Uterus (tissue), 4 donors: ENCODE measurements around the gene KRT72. TPM values are rescaled to one million over a fixed set of nuclear protein-coding genes. Genes with fewer than 3 reads are reported as not detected.

ENCODE experiments used
- DNase-seq, 2 donors: peaks; one replicate each; pipeline ENCODE4 v3.0.0-alpha.2; 2019 to 2020
- H3K27ac ChIP-seq, 2 donors: fragments of 200-600 bp; sonication (generic); 1 replicate in 1 of 2; 2 replicates in 1 of 2; pipeline ENCODE4 v1.5.1; 2016 to 2018
- H3K27me3 ChIP-seq, 2 donors: fragments of 200-600 bp; sonication (generic); one replicate each; pipeline ENCODE4 v1.5.1; 2018 to 2019; ENCODE audit warnings: control low read depth in 1 of 2
- H3K36me3 ChIP-seq, 2 donors: fragments of 200-600 bp; sonication (generic); one replicate each; pipeline ENCODE4 v1.5.1; 2019; ENCODE audit warnings: control low read depth in 1 of 2
- H3K4me1 ChIP-seq, 2 donors: fragments of 200-600 bp; sonication (generic); one replicate each; pipeline ENCODE4 v1.5.1; 2018 to 2019; ENCODE audit warnings: control low read depth in 1 of 2
- H3K4me3 ChIP-seq, 2 donors: fragments of 200-600 bp; sonication (generic); 1 replicate in 1 of 2; 2 replicates in 1 of 2; pipeline ENCODE4 v1.5.1; 2018 to 2019; ENCODE audit warnings: mild to moderate bottlenecking in 1 of 2
- H3K9me3 ChIP-seq, 2 donors: fragments of 200-600 bp; sonication (generic); one replicate each; pipeline ENCODE4 v1.5.1; 2019; ENCODE audit warnings: control low read depth in 1 of 2
- POLR2A ChIP-seq, 2 donors: fragments of 450-650 bp; IDR thresholded peaks; one replicate each; pipeline ENCODE4 v1.6.1; 2016; ENCODE audit warnings: antibody characterized with exemption in 2 of 2, mild to moderate bottlenecking in 1 of 2, moderate library complexity in 1 of 2
- intact Hi-C: fragments of 100-400 bp; cut with DNase I; formaldehyde crosslinking; loops from one replicate; pipeline ENCODE4 v1.15.1; 2023; ENCODE audit warnings: low total_unique reads
- total RNA-seq, 4 donors: library from RNA; depleted of rRNA in 3 of 4; stranded (reverse); fragments of >200 nt in 3 of 4; gene quantifications; one replicate each; pipeline versions ENCODE4 v1.1.0 to v1.2.4, GENCODE V29; 2014 to 2023
- TF ChIP-seq, protein P1 (sequence below), 4 experiments: fragments of 200-600 bp in 2 of 4; fragments of 450-650 bp in 2 of 4; sonication (generic) in 2 of 4; IDR thresholded peaks; one replicate each; pipeline ENCODE4 v1.5.1; 2016 to 2019; ENCODE audit warnings: antibody characterized with exemption in 4 of 4, mild to moderate bottlenecking in 2 of 4, moderate library complexity in 1 of 4
- donor health status: DM: yes; HTN: yes; CAD: no.

The KRT72 gene
- total RNA-seq, 4 donors from 2014 or later = 0.51 TPM; not detected in 3

DNA sequence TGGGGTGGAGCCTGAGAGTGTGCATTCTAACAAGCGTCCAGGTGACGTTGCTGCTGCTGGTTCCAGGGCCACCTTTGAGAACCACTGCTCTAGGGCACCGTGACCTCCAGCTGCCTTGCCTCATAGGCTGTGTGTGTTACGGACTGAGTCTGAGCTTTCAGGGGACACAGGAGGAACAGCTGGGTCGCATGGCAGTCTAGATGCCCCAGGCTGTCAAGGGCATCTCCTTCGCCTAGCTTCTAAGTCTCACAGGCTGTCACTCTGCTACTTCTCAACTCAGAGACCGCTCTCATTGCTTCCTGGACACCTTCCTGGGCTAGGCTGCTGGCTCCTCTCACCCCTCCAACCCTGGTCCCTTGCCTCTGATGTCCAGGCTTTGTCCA, 16.1 kb upstream of the KRT72 start:
- DNase-seq = no peak
- H3K4me1 ChIP-seq = no peaks in the 10 kb centered on the region
- no peak overlapping the region for H3K4me3 ChIP-seq
- no peaks in the 10 kb centered on the region for H3K27me3 ChIP-seq
- H3K36me3 ChIP-seq = no peaks in the 10 kb centered on the region
- TF ChIP-seq POLR2A (IDR thresholded peaks at IDR 0.05) = no peak
- TF ChIP-seq, protein P1, sequence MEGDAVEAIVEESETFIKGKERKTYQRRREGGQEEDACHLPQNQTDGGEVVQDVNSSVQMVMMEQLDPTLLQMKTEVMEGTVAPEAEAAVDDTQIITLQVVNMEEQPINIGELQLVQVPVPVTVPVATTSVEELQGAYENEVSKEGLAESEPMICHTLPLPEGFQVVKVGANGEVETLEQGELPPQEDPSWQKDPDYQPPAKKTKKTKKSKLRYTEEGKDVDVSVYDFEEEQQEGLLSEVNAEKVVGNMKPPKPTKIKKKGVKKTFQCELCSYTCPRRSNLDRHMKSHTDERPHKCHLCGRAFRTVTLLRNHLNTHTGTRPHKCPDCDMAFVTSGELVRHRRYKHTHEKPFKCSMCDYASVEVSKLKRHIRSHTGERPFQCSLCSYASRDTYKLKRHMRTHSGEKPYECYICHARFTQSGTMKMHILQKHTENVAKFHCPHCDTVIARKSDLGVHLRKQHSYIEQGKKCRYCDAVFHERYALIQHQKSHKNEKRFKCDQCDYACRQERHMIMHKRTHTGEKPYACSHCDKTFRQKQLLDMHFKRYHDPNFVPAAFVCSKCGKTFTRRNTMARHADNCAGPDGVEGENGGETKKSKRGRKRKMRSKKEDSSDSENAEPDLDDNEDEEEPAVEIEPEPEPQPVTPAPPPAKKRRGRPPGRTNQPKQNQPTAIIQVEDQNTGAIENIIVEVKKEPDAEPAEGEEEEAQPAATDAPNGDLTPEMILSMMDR (IDR thresholded peaks at IDR 0.05) = no peak
- intact Hi-C loops = no loop called here
- H3K9me3 ChIP-seq = no peaks in the 10 kb centered on the region
- H3K27ac ChIP-seq = no peak overlapping the region

DNA sequence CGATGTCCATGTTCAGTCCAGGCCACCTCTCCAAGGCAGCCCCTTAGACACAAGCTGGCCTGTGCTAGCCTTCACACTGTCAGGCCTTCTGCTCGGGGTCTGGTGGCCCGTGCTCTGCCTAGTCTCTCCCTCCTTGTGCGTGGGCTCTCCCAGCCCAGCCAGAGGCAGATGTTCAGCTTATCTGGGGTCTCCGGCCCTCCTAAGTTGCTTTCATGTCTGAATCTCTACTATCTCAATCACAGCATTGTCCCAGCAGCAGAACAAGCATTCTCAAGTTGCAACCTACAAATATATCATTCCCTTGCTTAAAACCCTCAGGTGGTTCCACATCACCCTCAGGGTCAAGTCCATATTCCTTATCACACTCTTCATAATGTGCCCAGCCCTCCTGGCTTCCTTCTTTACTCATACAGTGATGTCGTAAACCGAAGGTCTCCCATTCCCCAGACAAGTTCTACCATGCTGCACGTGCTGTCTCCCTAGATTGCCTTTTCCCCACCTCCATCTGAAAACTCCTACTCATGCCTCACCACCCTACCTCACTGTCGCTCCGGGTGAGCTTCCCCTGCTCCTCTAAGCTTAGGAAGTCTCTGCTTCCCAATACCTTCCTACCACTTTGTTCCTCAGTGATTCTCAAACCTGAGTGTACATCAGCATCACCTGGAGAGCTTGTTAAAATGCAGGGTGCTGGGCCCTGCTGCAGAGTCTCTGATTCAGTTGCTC, 15.6 kb upstream of the KRT72 start:
- Histone ChIP-seq H3K9me3 (no peaks in the 10 kb centered on the region), H3K4me1 (no peaks in the 10 kb centered on the region), H3K4me3 (no peak overlapping the region), H3K27me3 (no peaks in the 10 kb centered on the region), H3K36me3 (no peaks in the 10 kb centered on the region), H3K27ac (no peak overlapping the region)
- intact Hi-C loops = no loop called here
- no peak for DNase-seq
- TF ChIP-seq, protein P1 (IDR thresholded peaks at IDR 0.05) = no peak
- TF ChIP-seq POLR2A (IDR thresholded peaks at IDR 0.05) = no peak

DNA sequence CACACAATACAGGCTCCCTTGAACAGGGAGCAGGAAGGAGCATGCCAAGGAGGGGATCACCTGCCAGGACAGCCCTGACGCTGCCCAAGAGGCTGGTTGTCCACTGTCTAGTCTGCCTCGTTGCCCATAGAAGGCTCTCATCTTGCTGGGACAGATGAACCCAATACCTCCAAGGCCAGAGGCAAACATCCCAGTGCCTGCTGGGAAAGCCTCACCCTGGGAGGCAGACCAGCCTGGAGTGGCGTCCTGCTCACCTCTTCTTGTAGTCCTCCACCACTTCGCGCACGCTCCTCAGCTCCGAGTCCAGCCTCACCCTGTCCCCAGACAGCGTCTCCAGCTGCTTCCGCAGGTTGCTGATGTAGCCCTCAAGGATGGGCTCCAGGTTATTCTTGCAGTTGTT, 14.6 kb upstream of the KRT72 start:
- Histone ChIP-seq H3K36me3 (no peaks in the 10 kb centered on the region), H3K27ac (no peak overlapping the region), H3K9me3 (no peaks in the 10 kb centered on the region), H3K27me3 (no peaks in the 10 kb centered on the region), H3K4me1 (no peaks in the 10 kb centered on the region), H3K4me3 (no peak overlapping the region)
- intact Hi-C loops = no loop called here
- TF ChIP-seq, protein P1 (IDR thresholded peaks at IDR 0.05) = no peak
- no peak for TF ChIP-seq POLR2A (IDR thresholded peaks at IDR 0.05)
- no peak for DNase-seq

DNA sequence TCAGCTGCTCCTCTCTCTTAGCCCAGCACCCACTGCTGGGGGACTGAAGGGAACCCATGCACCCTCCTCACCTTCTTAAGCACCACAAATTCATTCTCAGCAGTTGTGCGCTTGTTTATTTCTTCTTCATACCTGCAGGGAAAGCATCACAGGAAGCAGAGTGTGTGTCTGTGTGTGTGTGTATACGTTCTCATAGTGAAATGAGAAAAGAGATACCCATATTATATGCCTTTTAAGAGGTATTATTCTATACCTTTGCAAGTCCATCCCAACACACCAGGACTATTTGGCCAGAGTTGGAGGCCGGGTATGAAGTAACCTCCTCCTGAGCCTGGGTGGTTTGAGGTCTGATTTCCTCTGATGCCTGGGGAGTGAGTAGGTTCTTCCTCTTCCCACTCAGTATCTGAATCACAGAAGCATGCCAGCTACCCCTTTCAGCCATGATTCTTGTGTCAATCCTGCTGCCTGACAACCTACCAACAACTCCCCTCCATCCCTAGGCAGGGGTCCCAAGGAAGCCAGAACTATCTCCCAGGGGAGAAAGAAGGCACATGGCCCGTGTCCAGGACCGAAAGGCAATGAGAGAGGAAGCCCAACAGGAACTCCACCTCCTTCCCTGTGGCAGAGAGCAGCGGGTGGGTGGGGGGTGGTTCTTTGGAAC, 14.1 kb upstream of the KRT72 start:
- Histone ChIP-seq H3K27me3 (no peaks in the 10 kb centered on the region), H3K9me3 (no peaks in the 10 kb centered on the region), H3K27ac (no peak overlapping the region), H3K4me1 (no peaks in the 10 kb centered on the region), H3K4me3 (no peak overlapping the region), H3K36me3 (no peaks in the 10 kb centered on the region)
- intact Hi-C loops = no loop called here
- TF ChIP-seq, protein P1 (IDR thresholded peaks at IDR 0.05) = no peak
- TF ChIP-seq POLR2A (IDR thresholded peaks at IDR 0.05) = no peak
- no peak for DNase-seq

DNA sequence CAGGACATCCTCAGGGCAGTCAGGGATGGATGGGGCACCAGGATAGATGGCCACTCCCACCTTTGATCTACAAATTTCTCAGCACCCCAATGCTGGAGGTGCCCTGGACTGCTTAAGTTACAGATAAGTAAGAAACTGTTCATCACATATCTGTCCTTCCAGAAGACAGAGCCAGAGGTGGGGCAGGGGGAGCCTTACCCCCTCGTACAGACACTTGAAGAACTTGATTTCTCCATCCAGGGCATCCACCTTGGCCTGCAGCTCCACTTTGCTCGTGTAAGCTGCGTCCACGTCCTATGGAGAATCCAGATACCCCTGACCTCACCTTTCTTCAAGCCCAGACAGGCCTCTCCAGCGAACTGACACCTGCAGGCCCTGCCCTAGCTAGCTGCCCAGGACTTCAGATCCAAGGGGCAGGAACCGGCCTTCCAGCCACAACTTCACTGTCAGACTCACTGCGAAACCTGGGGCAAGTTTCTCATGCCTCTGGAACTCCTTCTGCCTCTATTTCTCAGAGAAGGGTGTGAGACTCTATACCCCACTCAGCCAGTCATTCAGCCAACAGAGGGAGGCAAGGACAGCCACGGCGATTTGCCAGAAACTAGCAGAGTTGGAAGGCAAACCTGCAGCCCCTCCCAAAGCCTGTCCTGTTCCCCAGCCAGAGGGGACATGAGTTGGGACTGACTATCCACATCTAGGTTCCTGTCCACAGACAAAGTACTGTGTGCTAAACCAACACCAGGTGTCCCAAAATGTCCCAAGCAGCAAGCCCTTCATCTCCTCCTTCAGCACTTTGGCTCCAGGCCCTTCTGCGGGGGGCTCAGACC, 13.3 kb upstream of the KRT72 start:
- Histone ChIP-seq H3K27me3 (no peaks in the 10 kb centered on the region), H3K36me3 (no peaks in the 10 kb centered on the region), H3K4me1 (no peaks in the 10 kb centered on the region), H3K9me3 (no peaks in the 10 kb centered on the region), H3K27ac (no peak overlapping the region), H3K4me3 (no peak overlapping the region)
- DNase-seq = no peak
- intact Hi-C loops = no loop called here
- TF ChIP-seq, protein P1 (IDR thresholded peaks at IDR 0.05) = no peak
- TF ChIP-seq POLR2A (IDR thresholded peaks at IDR 0.05) = no peak
